GM12878 (cell line): ENCODE results near the gene GNG13. TPM values are rescaled to one million over a fixed set of nuclear protein-coding genes. Genes with fewer than 3 reads are reported as not detected.

Experiments
- ATAC-seq: fragments of 200-7000 bp; cut with Tn5 transposase; 3 replicates; pipeline ENCODE4 v1.9.1; 2020; ENCODE audit warnings: mild to moderate bottlenecking, moderate library complexity
- BruUV-seq: library from RNA; stranded (reverse); fragments of 400-500 nt; replicated peaks from 2 replicates; lab custom pipeline; 2021; lab: Mats Ljungman, UMichigan
- CTCF ChIA-PET: fragments of 300-600 bp; sonication (Branson Sonifier 250); formaldehyde crosslinking; extraction: SDS; loops from one replicate; lab custom pipeline; 2021; ENCODE audit warnings: inconsistent platforms; lab: Yijun Ruan, JAX
- POLR2A ChIA-PET: fragments of 350-600 bp; formaldehyde crosslinking; extraction: SDS; loops from one replicate; lab custom pipeline; 2021; ENCODE audit warnings: inconsistent platforms; lab: Charles Lee
- RAD21 ChIA-PET: fragments of 300-600 bp; sonication (Branson Sonifier 250); formaldehyde crosslinking; loops from one replicate; lab custom pipeline; 2023; ENCODE audit warnings: antibody characterized with exemption; ENCODE audit not compliant: unreplicated experiment; lab: Charles Lee
- SMC1A ChIA-PET: fragments of 300-600 bp; sonication (Branson Sonifier 250); formaldehyde crosslinking; loops from one replicate; lab custom pipeline; 2023; ENCODE audit not compliant: unreplicated experiment, uncharacterized antibody; lab: Charles Lee
- DNase-seq: peaks from one replicate; pipeline ENCODE4 v3.0.0-alpha.2; 2011; ENCODE audit warnings: low read depth, low spot score
- FAIRE-seq: peaks from 3 replicates; lab custom pipeline; 2011; peaks lifted over from hg19 to GRCh38; lab: Jason Lieb, UNC
- H2AFZ ChIP-seq: 2 replicates; pipeline ENCODE4 v1.6.0; 2011; ENCODE audit warnings: low read depth, low read length, control low read depth; ENCODE audit not compliant: control insufficient read depth
- H3K27ac ChIP-seq: 2 replicates; pipeline ENCODE4 v1.5.1; 2011; ENCODE audit warnings: control low read depth; ENCODE audit not compliant: control insufficient read depth, insufficient read depth
- H3K27me3 ChIP-seq, 2 experiments: replicated peaks in 1 of 2; 2 replicates each; pipeline versions ENCODE4 v1.6.0 to v1.6.1; 2011; ENCODE audit warnings: low read length in 1 of 2; ENCODE audit not compliant: control insufficient read depth in 2 of 2, insufficient read depth in 2 of 2
- H3K36me3 ChIP-seq, 2 experiments: 2 replicates each; pipeline ENCODE4 v1.5.1; 2011; ENCODE audit warnings: low read length in 1 of 2; ENCODE audit not compliant: control insufficient read depth in 2 of 2, insufficient read depth in 2 of 2
- H3K4me1 ChIP-seq: 2 replicates; pipeline ENCODE4 v1.6.1; 2011; ENCODE audit warnings: mild to moderate bottlenecking, low read length, moderate library complexity, mixed read lengths; ENCODE audit not compliant: control insufficient read depth, insufficient read depth
- H3K4me2 ChIP-seq: 2 replicates; pipeline ENCODE4 v1.6.0; 2011; ENCODE audit warnings: control low read depth; ENCODE audit not compliant: control insufficient read depth, insufficient read depth
- H3K4me3 ChIP-seq: fragments of 200-600 bp; sonication (generic); 2 replicates; pipeline ENCODE4 v1.5.1; 2016
- H3K79me2 ChIP-seq: 2 replicates; pipeline ENCODE4 v1.6.0; 2011; ENCODE audit warnings: low read length; ENCODE audit not compliant: control insufficient read depth, insufficient read depth
- H3K9ac ChIP-seq: 2 replicates; pipeline ENCODE4 v1.8.0; 2011; ENCODE audit warnings: low read length, control low read depth, mixed read lengths; ENCODE audit not compliant: control insufficient read depth, insufficient read depth
- H3K9me3 ChIP-seq: replicated peaks from 3 replicates; pipeline ENCODE4 v1.5.1; 2011; ENCODE audit warnings: mild to moderate bottlenecking, low read length; ENCODE audit not compliant: control insufficient read depth, insufficient read depth
- H4K20me1 ChIP-seq: 2 replicates; pipeline ENCODE4 v1.6.0; 2011; ENCODE audit not compliant: control insufficient read depth, insufficient read depth
- CBFB ChIP-seq: IDR thresholded peaks from 2 replicates; pipeline ENCODE4 v1.6.1; 2016; ENCODE audit warnings: antibody characterized with exemption, low read depth
- CHD2 ChIP-seq: IDR thresholded peaks from 2 replicates; pipeline ENCODE4 v1.6.1; 2011; ENCODE audit warnings: low read depth, low read length, improper control_type of control experiment, borderline replicate concordance
- ETV6 ChIP-seq, 2 experiments: fragments of 450-650 bp in 1 of 2; IDR thresholded peaks in 1 of 2; conservative IDR thresholded peaks in 1 of 2; 2 replicates each; pipeline ENCODE4 v1.6.1; 2014; ENCODE audit warnings: antibody characterized with exemption in 1 of 2, borderline replicate concordance in 1 of 2, low read depth in 1 of 2, mild to moderate bottlenecking in 1 of 2, moderate library complexity in 1 of 2
- NFYB ChIP-seq: IDR thresholded peaks from 2 replicates; pipeline ENCODE4 v1.6.1; 2011; ENCODE audit warnings: low read depth, mild to moderate bottlenecking, low read length, improper control_type of control experiment, moderate library complexity; ENCODE audit not compliant: insufficient read depth
- POLR2AphosphoS2 ChIP-seq: IDR thresholded peaks from 2 replicates; pipeline ENCODE4 v1.6.1; 2011; ENCODE audit warnings: low read depth, mild to moderate bottlenecking, low read length, improper control_type of control experiment, moderate library complexity
- POU2F2 ChIP-seq: IDR thresholded peaks from 3 replicates; pipeline ENCODE4 v1.6.1; 2011; ENCODE audit warnings: low read depth, mild to moderate bottlenecking, low read length, borderline replicate concordance
- RELA ChIP-seq: fragments of 450-650 bp; IDR thresholded peaks from 2 replicates; pipeline ENCODE4 v1.8.0; 2014; ENCODE audit warnings: borderline replicate concordance; ENCODE audit not compliant: partially characterized antibody
- ZNF274 ChIP-seq: IDR thresholded peaks from one replicate; pipeline ENCODE4 v1.8.0; 2011; ENCODE audit not compliant: insufficient read length, insufficient read depth
- WGBS: methylation state at CpG from one replicate; pipeline ENCODE4 v1.1.6; 2016; ENCODE audit warnings: low lambda C conversion rate; ENCODE audit not compliant: insufficient replicate concordance, insufficient coverage; ENCODE audit errors: missing lambda C conversion rate; 5-methylcytosine and 5-hydroxymethylcytosine counted together
- in situ Hi-C: fragments of 300-500 bp; cut with MboI; formaldehyde crosslinking; loops from 9 replicates; pipeline ENCODE4 v1.14.3; 2018; ENCODE audit warnings: mixed read lengths
- intact Hi-C: fragments of 100-400 bp; cut with micrococcal nuclease; formaldehyde crosslinking; loops from one replicate; pipeline ENCODE4 v1.14.2; 2022; ENCODE audit not compliant: unreplicated experiment
- polyA plus RNA-seq, 11 experiments: library from polyadenylated mRNA; depleted of rRNA in 4 of 11; unstranded in 6 of 11; stranded (reverse) in 5 of 11; fragments of >200 nt; fragmentation: Nextera tagmentation in 4 of 11; fragmentation: Illumina TruSeq in 1 of 11; extraction: Ambion mirVana in 4 of 11; extraction: Trizol in 1 of 11; gene quantifications; 1 replicate in 1 of 11; 2 replicates in 10 of 11; pipeline versions ENCODE4 v1.2.1 to v1.2.3, GENCODE V29; 2011 to 2016; ENCODE audit warnings: inconsistent platforms in 2 of 11, missing spikeins in 2 of 11, low read depth in 1 of 11
- total RNA-seq, 4 experiments: library from RNA; depleted of rRNA in 3 of 4; stranded (reverse); fragments of >200 nt in 3 of 4; fragmentation: Illumina TruSeq in 1 of 4; extraction: Trizol in 1 of 4; gene quantifications; 2 replicates each; pipeline versions ENCODE4 v1.2.1 to v1.2.3, GENCODE V29; 2013 to 2021
- TF ChIP-seq, protein P1 (sequence below): fragments of 450-650 bp; IDR thresholded peaks from 2 replicates; pipeline ENCODE4 v1.6.1; 2017; ENCODE audit warnings: antibody characterized with exemption, mild to moderate bottlenecking, moderate library complexity
- TF ChIP-seq, protein P2 (sequence below): fragments of 450-650 bp; IDR thresholded peaks from 2 replicates; pipeline ENCODE4 v1.6.1; 2016; ENCODE audit warnings: mild to moderate bottlenecking
- TF ChIP-seq, protein P3 (sequence below): fragments of 450-650 bp; IDR thresholded peaks from 2 replicates; pipeline ENCODE4 v1.6.1; 2017; ENCODE audit warnings: mild to moderate bottlenecking, moderate library complexity

Gene GNG13
- total and polyA plus RNA-seq, 10 of the 15 experiments (the other 5 are each of a cell fraction or from before 2014, with no cell fraction given): not detected

DNA sequence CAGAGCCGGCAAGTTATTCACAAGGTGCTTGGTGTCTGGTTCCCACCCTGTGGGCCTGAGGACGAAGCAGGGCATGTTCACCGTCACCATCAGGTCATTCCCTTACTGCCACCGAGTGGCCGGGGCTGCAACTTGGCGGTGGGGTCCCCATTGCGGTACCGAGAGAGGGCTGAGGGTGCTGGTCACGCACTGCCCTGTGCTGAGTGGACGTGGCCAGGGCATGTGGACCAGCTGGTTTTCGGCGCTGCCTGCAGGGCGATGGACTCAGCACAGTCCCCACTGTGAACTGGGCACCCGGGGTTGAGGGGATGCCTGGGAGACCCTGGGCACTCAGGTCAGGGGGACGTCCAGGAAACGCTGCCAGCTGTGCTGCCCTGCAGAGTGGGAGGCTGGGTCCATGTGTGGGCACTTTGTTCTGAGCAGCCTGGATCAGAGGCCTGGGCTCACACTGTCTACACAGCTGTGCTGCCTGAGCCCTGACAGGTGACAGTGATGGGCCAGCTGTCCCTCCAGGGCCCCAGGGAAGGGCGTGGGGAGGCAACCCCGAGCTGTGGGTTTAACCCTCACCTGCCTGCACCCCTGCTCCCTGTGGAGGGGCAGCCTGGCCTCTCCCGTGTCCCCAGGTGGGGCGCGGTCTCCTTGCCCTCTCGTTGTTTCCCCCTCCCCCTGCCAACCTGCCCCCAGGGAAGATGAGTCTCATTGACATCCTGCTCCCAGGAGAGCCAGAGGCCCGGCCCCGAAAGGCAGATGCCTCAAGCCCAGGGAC, 39.3 kb upstream of the GNG13 start:
- no peak overlapping the region for H3K27ac ChIP-seq
- H3K9me3 ChIP-seq: peaks cover 2% of the 10 kb centered on the region; the same call in 1 of the 3 replicates
- H3K4me1 ChIP-seq: no peaks in the 10 kb centered on the region
- ChIA-PET CTCF (no interaction called here), RAD21 (no interaction called here), POLR2A (no interaction called here), SMC1A (no interaction called here)
- no peaks in the 10 kb centered on the region for H4K20me1 ChIP-seq
- H3K79me2 ChIP-seq: no peaks in the 10 kb centered on the region
- ATAC-seq (no peak), FAIRE-seq (no peak), DNase-seq (no peak)
- no TSS peak for BruUV-seq
- H3K4me2 ChIP-seq: no peak overlapping the region
- H3K36me3 ChIP-seq: no peaks in the 10 kb centered on the region
- WGBS: 57% methylated on average over 24 of the region's 24 CpGs
- H3K27me3 ChIP-seq: no peaks in the 10 kb centered on the region
- H3K9ac ChIP-seq: no peak overlapping the region
- no peak overlapping the region for H3K4me3 ChIP-seq
- intact Hi-C loops (no loop called here), in situ Hi-C loops (no loop called here)
- no peak overlapping the region for H2AFZ ChIP-seq
- TF ChIP-seq NFYB (no peak), POLR2AphosphoS2 (no peak), CBFB (no peak), CHD2 (no peak), ZNF274 (no peak), POU2F2 (no peak), ETV6 (conservative IDR thresholded peaks at IDR 0.05 in 1 of 2, IDR thresholded peaks at IDR 0.05 in 1 of 2; ENCODE audit: borderline replicate concordance in 1 of 2, low read depth in 1 of 2) (no peak), RELA (no peak)
- TF ChIP-seq, protein P1, sequence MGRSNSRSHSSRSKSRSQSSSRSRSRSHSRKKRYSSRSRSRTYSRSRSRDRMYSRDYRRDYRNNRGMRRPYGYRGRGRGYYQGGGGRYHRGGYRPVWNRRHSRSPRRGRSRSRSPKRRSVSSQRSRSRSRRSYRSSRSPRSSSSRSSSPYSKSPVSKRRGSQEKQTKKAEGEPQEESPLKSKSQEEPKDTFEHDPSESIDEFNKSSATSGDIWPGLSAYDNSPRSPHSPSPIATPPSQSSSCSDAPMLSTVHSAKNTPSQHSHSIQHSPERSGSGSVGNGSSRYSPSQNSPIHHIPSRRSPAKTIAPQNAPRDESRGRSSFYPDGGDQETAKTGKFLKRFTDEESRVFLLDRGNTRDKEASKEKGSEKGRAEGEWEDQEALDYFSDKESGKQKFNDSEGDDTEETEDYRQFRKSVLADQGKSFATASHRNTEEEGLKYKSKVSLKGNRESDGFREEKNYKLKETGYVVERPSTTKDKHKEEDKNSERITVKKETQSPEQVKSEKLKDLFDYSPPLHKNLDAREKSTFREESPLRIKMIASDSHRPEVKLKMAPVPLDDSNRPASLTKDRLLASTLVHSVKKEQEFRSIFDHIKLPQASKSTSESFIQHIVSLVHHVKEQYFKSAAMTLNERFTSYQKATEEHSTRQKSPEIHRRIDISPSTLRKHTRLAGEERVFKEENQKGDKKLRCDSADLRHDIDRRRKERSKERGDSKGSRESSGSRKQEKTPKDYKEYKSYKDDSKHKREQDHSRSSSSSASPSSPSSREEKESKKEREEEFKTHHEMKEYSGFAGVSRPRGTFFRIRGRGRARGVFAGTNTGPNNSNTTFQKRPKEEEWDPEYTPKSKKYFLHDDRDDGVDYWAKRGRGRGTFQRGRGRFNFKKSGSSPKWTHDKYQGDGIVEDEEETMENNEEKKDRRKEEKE: no peak
- TF ChIP-seq, protein P2, sequence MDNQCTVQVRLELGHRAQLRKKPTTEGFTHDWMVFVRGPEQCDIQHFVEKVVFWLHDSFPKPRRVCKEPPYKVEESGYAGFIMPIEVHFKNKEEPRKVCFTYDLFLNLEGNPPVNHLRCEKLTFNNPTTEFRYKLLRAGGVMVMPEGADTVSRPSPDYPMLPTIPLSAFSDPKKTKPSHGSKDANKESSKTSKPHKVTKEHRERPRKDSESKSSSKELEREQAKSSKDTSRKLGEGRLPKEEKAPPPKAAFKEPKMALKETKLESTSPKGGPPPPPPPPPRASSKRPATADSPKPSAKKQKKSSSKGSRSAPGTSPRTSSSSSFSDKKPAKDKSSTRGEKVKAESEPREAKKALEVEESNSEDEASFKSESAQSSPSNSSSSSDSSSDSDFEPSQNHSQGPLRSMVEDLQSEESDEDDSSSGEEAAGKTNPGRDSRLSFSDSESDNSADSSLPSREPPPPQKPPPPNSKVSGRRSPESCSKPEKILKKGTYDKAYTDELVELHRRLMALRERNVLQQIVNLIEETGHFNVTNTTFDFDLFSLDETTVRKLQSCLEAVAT: no peak
- TF ChIP-seq, protein P3, sequence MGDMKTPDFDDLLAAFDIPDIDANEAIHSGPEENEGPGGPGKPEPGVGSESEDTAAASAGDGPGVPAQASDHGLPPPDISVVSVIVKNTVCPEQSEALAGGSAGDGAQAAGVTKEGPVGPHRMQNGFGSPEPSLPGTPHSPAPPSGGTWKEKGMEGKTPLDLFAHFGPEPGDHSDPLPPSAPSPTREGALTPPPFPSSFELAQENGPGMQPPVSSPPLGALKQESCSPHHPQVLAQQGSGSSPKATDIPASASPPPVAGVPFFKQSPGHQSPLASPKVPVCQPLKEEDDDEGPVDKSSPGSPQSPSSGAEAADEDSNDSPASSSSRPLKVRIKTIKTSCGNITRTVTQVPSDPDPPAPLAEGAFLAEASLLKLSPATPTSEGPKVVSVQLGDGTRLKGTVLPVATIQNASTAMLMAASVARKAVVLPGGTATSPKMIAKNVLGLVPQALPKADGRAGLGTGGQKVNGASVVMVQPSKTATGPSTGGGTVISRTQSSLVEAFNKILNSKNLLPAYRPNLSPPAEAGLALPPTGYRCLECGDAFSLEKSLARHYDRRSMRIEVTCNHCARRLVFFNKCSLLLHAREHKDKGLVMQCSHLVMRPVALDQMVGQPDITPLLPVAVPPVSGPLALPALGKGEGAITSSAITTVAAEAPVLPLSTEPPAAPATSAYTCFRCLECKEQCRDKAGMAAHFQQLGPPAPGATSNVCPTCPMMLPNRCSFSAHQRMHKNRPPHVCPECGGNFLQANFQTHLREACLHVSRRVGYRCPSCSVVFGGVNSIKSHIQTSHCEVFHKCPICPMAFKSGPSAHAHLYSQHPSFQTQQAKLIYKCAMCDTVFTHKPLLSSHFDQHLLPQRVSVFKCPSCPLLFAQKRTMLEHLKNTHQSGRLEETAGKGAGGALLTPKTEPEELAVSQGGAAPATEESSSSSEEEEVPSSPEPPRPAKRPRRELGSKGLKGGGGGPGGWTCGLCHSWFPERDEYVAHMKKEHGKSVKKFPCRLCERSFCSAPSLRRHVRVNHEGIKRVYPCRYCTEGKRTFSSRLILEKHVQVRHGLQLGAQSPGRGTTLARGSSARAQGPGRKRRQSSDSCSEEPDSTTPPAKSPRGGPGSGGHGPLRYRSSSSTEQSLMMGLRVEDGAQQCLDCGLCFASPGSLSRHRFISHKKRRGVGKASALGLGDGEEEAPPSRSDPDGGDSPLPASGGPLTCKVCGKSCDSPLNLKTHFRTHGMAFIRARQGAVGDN: no peak
